SK-N-SH (cell line): Measurements from ENCODE around the gene ATP6V1C2.

Experiments used
- CHD2 ChIP-seq: fragments of 150-350 bp; IDR thresholded peaks from 2 replicates; pipeline ENCODE4 v1.6.1; 2018; ENCODE audit warnings: low read length; ENCODE audit not compliant: partially characterized antibody
- EP300 ChIP-seq, 2 experiments: IDR thresholded peaks; 2 replicates each; pipeline versions ENCODE4 v1.4.0 to v1.6.1; 2012; ENCODE audit warnings: borderline replicate concordance in 1 of 2, low read depth in 1 of 2, low read length in 1 of 2
- FOXJ3 ChIP-seq: sonication (generic); formaldehyde crosslinking; IDR thresholded peaks from 2 replicates; pipeline ENCODE4 v1.5.1; 2020; ENCODE audit warnings: mild to moderate bottlenecking, missing genetic modification reagents
- GABPA ChIP-seq: IDR thresholded peaks from 2 replicates; pipeline ENCODE4 v1.4.0; 2012; ENCODE audit warnings: low read depth, mild to moderate bottlenecking
- RCOR1 ChIP-seq: fragments of 150-350 bp; IDR thresholded peaks from 2 replicates; pipeline ENCODE4 v1.6.1; 2017; ENCODE audit warnings: antibody characterized with exemption, low read length
- USF2 ChIP-seq: fragments of 150-350 bp; IDR thresholded peaks from 2 replicates; pipeline ENCODE4 v1.6.1; 2017; ENCODE audit warnings: antibody characterized with exemption, low read length, low read depth, borderline replicate concordance
- TF ChIP-seq, protein P1 (sequence below): fragments of 200-600 bp; sonication (generic); IDR thresholded peaks from 2 replicates; pipeline ENCODE4 v1.6.1; 2017; ENCODE audit warnings: antibody characterized with exemption, mild to moderate bottlenecking, moderate library complexity

GRCh38 chr2:10760794-10761504 is 39.5 kb downstream of the ATP6V1C2 start:
- TF ChIP-seq CHD2 = no peak
- TF ChIP-seq EP300 (IDR thresholded peaks at IDR 0.05; ENCODE audit: borderline replicate concordance in 1 of 2, low read depth in 1 of 2, low read length in 1 of 2) = no peak
- TF ChIP-seq RCOR1 = no peak
- TF ChIP-seq, protein P1, sequence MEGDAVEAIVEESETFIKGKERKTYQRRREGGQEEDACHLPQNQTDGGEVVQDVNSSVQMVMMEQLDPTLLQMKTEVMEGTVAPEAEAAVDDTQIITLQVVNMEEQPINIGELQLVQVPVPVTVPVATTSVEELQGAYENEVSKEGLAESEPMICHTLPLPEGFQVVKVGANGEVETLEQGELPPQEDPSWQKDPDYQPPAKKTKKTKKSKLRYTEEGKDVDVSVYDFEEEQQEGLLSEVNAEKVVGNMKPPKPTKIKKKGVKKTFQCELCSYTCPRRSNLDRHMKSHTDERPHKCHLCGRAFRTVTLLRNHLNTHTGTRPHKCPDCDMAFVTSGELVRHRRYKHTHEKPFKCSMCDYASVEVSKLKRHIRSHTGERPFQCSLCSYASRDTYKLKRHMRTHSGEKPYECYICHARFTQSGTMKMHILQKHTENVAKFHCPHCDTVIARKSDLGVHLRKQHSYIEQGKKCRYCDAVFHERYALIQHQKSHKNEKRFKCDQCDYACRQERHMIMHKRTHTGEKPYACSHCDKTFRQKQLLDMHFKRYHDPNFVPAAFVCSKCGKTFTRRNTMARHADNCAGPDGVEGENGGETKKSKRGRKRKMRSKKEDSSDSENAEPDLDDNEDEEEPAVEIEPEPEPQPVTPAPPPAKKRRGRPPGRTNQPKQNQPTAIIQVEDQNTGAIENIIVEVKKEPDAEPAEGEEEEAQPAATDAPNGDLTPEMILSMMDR = no peak
- no peak for TF ChIP-seq USF2
- no peak for TF ChIP-seq GABPA
- no peak for TF ChIP-seq FOXJ3 (CRISPR knock-in tag)
